Memory B cell (primary cell): ENCODE measurements around the gene CCDC39.

Experiments
- ATAC-seq: fragments of 150-1000 bp; cut with Tn5 transposase; 2 replicates; pipeline ENCODE4 v1.10.0; 2021; ENCODE audit warnings: low read depth, mild to moderate bottlenecking, moderate library complexity
- DNase-seq, 2 donors: peaks; one replicate each; pipeline ENCODE4 v3.0.0; 2022; ENCODE audit warnings: low spot score in 2 of 2
- H3K27ac Mint-ChIP-seq: one replicate; pipeline ENCODE4 v1.8.0; 2022; ENCODE audit warnings: mild to moderate bottlenecking, moderate library complexity, mixed read lengths
- H3K27me3 Mint-ChIP-seq: one replicate; pipeline ENCODE4 v1.8.0; 2022; ENCODE audit warnings: mixed read lengths
- H3K36me3 Mint-ChIP-seq: one replicate; pipeline ENCODE4 v1.8.0; 2022; ENCODE audit warnings: mild to moderate bottlenecking, mixed read lengths
- H3K4me1 Mint-ChIP-seq: one replicate; pipeline ENCODE4 v1.8.0; 2022; ENCODE audit warnings: mixed read lengths
- H3K4me3 Mint-ChIP-seq: one replicate; pipeline ENCODE4 v1.8.0; 2022; ENCODE audit warnings: mild to moderate bottlenecking, moderate library complexity, mixed read lengths
- H3K9me3 Mint-ChIP-seq: one replicate; pipeline ENCODE4 v1.8.0; 2022; ENCODE audit warnings: mixed read lengths

CCDC39 gene

DNA sequence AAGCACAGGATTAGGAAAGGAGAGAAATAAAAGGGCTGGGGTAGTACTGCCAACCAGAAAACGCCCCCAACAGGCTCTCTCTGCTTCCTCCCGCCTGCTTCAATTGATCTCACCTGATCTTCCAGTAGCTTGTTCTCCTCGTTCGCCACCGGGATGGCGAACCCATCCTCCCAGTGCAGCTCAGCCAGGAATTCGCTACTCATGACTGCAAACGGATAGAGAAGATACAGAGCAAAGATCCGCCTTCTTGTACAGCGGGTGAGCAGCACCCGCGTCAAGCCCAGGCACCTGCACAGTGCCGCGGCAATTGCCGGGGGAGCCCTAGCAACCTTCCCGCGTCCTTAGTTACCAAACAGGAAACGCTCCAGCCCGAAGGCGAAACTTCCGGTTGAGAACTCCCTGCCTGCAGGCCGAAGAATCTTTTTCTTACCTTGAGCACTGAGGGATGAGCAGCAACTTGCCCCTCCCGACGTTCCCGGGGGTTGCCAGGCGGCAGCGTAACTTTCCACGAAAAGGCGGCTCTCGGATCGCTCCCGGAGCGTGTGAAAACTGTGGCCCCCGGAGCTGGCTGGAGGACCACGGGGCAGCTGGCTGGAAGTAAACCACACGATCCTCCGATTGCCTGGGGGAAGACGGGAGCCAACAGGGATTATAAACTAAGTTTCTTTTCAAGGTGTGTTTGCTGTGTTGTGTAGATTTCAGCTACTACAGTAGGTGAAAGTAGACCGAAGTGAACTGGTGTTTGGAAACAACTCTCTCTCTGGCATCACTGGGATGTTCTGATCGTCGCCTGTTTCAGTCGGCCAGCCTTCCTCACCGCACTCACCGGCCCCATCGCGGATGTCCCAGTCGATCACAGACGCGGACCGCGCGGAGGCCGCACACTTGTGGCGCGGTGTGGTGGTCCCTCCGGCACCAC lies at the start of gene CCDC39:
CCDC39 (minus strand) TSS at position 312 of the 919 bp plus-strand sequence; CDS start at position 203, 109 bp downstream.
- ATAC-seq (peak; percentile 84), DNase-seq (peak; percentile 13 to 27)
- Mint-ChIP-seq H3K27ac (no peak within 1 kb of the TSS), H3K4me3 (peak within 1 kb of the TSS; percentile 90), H3K36me3 (no peaks in the 10 kb centered on the region), H3K4me1 (peaks cover 8% of the 10 kb centered on the region), H3K27me3 (peaks cover 15% of the 10 kb centered on the region), H3K9me3 (peaks cover 1% of the 10 kb centered on the region)

DNA sequence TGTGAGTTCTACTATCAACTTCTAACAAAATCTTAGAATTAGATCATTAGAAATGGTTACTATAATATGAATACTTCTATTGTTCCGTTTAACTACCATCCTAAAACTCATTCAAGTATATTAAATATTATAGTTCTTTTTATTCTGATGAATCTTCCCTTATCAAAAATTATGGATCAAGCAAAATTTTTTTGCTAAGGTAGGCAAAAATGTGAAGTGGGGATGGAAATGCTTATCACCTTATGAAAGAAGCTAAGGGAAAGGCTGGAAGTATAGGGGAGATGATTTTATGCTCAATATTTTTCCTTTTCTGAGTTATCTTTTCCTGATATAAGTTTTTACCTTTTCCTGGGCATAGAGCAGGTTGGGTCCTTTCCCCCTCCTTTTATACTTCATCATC lies 40.7 kb upstream of the CCDC39 start:
- DNase-seq (no peak), ATAC-seq (no peak)
- no peaks in the 10 kb centered on the region for H3K27me3 Mint-ChIP-seq
- no peaks in the 10 kb centered on the region for H3K36me3 Mint-ChIP-seq
- no peak overlapping the region for H3K4me3 Mint-ChIP-seq
- no peak overlapping the region for H3K27ac Mint-ChIP-seq
- peaks cover 2% of the 10 kb centered on the region for H3K9me3 Mint-ChIP-seq
- H3K4me1 Mint-ChIP-seq, result no peaks in the 10 kb centered on the region

DNA sequence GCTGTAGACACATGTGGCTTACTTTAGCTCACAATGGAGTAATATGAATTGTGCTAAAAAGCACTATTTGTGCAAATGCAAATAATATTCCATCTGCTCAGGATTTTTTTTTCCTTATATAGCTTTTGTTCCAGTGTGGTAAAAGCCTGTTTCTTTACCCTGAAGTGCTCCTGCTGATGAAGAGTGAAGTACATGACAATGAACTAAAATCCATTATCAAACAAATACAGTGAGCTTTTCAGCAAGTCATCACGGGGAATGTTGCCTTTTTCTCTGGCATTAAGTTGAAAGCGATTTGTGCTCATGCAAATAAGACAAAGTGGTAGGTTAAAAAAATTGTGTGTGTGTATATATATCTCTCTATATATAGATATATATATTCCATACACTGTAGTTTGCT lies 28.6 kb upstream of the CCDC39 start:
- ATAC-seq (no peak), DNase-seq (no peak)
- Mint-ChIP-seq H3K4me3 (no peak overlapping the region), H3K27ac (no peak overlapping the region), H3K27me3 (no peaks in the 10 kb centered on the region), H3K4me1 (no peaks in the 10 kb centered on the region), H3K9me3 (no peaks in the 10 kb centered on the region), H3K36me3 (no peaks in the 10 kb centered on the region)

DNA sequence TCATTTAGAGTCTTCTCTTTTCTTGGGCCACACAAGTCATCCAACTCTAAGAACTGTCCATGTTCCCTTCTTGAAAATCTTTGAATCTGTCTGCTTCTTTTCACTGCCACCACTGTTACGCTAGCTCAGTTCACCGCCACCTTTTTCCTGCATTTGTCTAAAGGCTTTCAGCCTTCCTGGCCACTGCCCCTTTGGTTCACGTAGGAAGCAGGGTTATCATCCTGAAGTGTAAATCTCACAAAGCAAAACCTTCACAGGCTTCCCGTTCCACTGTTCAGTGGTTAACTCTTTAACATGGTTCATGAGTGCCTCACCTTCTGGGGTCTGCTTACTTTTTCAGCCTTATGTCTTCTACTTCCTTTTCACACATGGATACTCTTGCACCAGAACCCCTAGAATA lies 26.3 kb upstream of the CCDC39 start:
- Mint-ChIP-seq H3K36me3 (no peaks in the 10 kb centered on the region), H3K4me1 (no peaks in the 10 kb centered on the region), H3K4me3 (no peak overlapping the region), H3K9me3 (no peaks in the 10 kb centered on the region), H3K27me3 (peaks cover 6% of the 10 kb centered on the region), H3K27ac (no peak overlapping the region)
- DNase-seq, result no peak
- ATAC-seq, result no peak

DNA sequence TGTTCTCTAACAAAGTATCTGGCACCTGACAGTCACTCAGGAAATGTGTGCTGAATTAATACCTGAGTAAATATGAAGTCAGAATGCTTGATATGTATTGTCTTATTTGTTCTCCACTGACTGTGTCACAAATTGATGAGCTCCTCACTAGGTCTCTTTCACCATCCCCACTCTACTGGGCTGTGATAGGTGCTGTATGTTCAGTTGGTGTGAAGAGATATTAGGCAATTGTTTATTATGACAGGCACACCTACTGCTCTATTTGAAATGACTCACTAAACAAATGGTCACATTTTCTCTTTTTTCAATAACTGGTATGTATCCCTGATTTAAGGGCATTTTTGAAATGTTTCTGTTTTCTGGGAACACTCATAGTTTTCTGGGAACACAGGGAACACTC lies 25.2 kb upstream of the CCDC39 start:
- DNase-seq, result no peak
- ATAC-seq, result no peak
- Mint-ChIP-seq H3K9me3 (no peaks in the 10 kb centered on the region), H3K36me3 (no peaks in the 10 kb centered on the region), H3K27ac (no peak overlapping the region), H3K27me3 (peaks cover 6% of the 10 kb centered on the region), H3K4me3 (no peak overlapping the region), H3K4me1 (no peaks in the 10 kb centered on the region)

DNA sequence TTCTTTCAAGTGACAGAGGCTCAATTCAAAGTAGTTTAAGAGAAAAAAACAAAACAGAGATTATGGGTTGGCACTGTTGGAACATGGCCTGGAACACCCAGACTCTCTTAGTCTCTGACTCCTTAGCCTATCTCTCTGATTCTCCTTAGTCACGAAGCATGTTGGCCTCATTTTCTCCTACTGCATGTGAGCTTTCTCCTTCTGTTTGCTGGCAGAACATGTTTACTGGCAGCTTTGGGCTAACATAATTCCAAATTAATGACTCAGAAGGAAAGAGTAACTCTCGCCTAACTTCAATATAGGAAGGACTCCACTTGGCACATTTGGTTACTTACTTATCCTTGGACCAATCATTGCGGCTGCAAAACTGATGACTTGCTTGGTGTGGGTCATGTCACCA lies 21.7 kb upstream of the CCDC39 start:
- Mint-ChIP-seq H3K9me3 (no peaks in the 10 kb centered on the region), H3K4me1 (no peaks in the 10 kb centered on the region), H3K4me3 (no peak overlapping the region), H3K27me3 (peaks cover 8% of the 10 kb centered on the region), H3K27ac (no peak overlapping the region), H3K36me3 (no peaks in the 10 kb centered on the region)
- DNase-seq (no peak), ATAC-seq (no peak)

DNA sequence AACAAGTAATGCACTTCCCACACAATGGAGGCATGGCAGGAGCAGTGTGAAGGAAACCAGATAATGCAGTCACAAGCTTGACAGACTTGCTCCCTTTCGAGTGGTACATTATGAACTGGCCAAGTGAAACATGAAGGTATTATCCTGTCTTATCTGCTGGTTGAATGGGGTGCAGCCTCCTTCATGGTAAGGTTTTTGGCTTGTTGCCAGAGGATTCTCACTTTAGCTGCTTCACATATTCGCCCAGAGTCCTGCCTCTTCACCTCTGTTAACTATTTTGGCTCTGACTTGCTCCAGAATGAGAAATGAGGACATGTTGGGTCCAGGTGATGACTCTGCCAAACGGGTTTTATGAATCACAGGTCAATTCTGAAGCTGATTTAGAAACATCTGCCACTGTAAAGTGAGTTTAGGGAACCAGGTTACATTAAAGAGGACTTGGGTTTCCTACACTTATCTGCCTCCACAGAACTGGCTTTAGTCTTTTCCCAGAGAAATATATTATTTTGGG lies 19.5 kb upstream of the CCDC39 start:
- H3K4me3 Mint-ChIP-seq, result no peak overlapping the region
- ATAC-seq (no peak), DNase-seq (no peak)

DNA sequence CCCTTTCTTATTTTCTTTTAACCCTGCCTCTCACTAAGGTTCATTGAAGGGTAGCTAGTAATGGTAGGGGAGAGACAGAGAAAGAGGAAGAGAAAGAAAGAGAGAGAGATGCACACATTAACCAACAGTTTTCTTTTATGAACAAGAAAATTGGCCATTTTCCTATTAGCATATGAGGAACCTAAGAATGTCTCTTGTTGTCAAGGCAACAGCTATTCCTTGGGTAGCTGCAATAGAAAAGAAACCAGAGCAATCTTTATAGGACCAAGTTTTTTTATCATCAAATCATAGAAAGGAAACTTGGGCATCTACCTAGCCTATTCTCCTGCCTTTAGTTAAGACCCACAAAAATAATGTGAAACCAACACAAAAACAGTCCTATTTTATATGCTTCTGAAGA lies 15.0 kb upstream of the CCDC39 start:
- Mint-ChIP-seq H3K4me1 (no peaks in the 10 kb centered on the region), H3K27ac (no peak overlapping the region), H3K9me3 (no peaks in the 10 kb centered on the region), H3K36me3 (no peaks in the 10 kb centered on the region), H3K27me3 (peaks cover 9% of the 10 kb centered on the region), H3K4me3 (no peak overlapping the region)
- no peak for DNase-seq
- ATAC-seq, result no peak

More for the DNA sequence above, 19.5 kb upstream of the CCDC39 start:
- Mint-ChIP-seq H3K4me1 (no peaks in the 10 kb centered on the region), H3K27me3 (peaks cover 8% of the 10 kb centered on the region), H3K36me3 (no peaks in the 10 kb centered on the region), H3K27ac (no peak overlapping the region), H3K9me3 (no peaks in the 10 kb centered on the region)

DNA sequence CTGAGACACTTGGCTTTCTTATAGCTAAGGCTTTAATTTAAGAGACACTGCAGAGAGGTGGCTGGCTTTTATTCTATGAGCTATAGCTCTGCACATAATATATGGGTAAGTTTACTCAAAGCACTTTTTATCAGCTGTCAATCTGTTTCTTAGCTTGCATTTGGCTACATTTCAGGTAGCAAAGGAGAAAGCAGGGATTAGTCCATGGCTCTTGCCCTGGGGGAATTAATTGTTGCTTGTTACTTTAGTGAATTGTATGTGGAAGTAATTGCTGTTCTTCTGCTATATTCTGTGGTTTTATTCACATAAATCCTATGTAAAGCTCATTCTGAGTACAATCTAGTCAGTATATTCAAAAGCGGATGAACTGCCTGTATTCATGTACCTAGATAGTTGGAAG lies 14.4 kb upstream of the CCDC39 start:
- H3K4me1 Mint-ChIP-seq, result no peaks in the 10 kb centered on the region
- no peak for ATAC-seq

DNA sequence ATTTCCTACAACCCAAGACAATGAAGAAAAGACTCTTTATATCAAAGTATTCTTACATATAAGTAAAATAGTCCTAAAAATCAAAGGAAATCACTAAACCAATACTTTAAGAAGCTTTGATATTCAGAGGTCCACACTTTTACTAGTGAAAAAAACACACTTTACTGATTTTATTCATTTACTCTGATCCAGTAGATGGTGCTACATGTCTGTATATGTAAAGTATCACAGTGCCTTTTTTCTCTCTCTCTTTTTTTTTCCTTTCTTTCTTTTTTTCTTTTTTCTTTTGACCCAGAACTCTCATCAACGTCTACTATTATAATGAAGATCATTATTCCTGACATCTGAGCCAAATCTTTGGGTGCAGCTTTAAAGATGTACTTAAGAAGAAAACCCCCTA lies 10.8 kb upstream of the CCDC39 start:
- Mint-ChIP-seq H3K4me1 (no peaks in the 10 kb centered on the region), H3K4me3 (no peak overlapping the region), H3K27ac (no peak overlapping the region), H3K36me3 (no peaks in the 10 kb centered on the region), H3K9me3 (no peaks in the 10 kb centered on the region), H3K27me3 (peaks cover 11% of the 10 kb centered on the region)
- no peak for ATAC-seq
- no peak for DNase-seq

More for the DNA sequence above, 14.4 kb upstream of the CCDC39 start:
- Mint-ChIP-seq H3K27ac (no peak overlapping the region), H3K9me3 (no peaks in the 10 kb centered on the region), H3K36me3 (no peaks in the 10 kb centered on the region), H3K27me3 (peaks cover 8% of the 10 kb centered on the region), H3K4me3 (no peak overlapping the region)
- no peak for DNase-seq

DNA sequence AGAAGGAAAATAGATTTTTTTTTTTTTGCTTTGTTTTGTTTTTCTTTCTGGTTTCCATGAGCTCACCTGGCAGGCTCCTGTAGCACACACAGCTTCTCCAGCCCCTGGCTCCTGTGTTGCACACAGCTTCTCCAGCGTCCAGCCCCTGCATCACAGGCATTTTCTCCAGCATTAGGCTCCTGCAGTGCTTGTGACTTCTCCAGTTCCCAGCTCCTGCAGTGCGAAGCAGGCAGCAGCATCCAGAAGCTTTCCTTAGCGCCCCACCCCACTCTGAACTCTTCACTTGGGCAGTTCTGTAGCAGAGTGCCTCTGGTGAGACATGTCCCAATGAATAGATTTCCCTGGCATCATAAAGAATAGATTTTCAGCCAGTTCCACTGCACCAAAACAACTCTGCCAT lies 5.5 kb upstream of the CCDC39 start:
- H3K27me3 Mint-ChIP-seq, result peaks cover 8% of the 10 kb centered on the region
- no peak for ATAC-seq
- DNase-seq, result no peak
- peaks cover 3% of the 10 kb centered on the region for H3K4me1 Mint-ChIP-seq
- H3K27ac Mint-ChIP-seq, result no peak overlapping the region
- H3K4me3 Mint-ChIP-seq, result no peak overlapping the region
- H3K9me3 Mint-ChIP-seq, result no peaks in the 10 kb centered on the region
- no peaks in the 10 kb centered on the region for H3K36me3 Mint-ChIP-seq

DNA sequence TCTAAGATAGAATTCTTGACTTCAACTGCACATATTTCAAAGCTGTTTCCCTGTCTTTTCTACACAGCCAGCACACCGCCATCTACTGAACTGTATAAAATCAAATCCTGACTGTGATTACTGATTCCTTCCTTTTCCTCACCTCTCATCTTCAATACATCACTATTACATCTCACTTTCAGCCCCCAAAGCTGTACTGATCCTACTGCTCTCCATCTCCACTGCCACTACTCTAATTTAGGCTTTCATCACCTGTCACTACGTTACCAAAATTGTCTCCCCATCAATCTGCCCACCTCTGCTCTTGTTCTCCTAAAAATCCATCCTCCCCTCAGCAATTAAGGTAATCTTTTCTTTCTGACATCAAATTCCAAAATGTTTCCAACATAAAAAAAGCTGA lies 4.5 kb upstream of the CCDC39 start:
- Mint-ChIP-seq H3K36me3 (no peaks in the 10 kb centered on the region), H3K4me3 (no peak overlapping the region), H3K4me1 (peaks cover 8% of the 10 kb centered on the region), H3K27ac (no peak overlapping the region), H3K27me3 (peaks cover 12% of the 10 kb centered on the region), H3K9me3 (no peaks in the 10 kb centered on the region)
- ATAC-seq (no peak), DNase-seq (no peak)

DNA sequence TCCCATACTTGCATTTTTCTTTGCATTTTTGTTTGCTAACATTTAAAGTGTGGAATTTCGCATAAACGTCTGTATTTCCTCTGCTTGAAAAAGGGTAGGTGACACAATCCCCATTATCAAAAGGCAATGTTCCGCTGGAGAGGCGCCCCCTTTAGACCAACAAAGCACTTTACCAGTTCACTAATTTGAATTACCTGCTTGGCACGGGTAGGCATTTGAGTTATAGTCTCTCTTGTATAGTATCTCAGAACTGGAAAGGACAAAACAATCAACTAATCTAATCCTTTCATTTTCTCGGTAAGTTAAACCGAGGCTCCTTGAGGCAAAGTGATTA lies 775 bp upstream of the CCDC39 start:
- H3K4me1 Mint-ChIP-seq, result peaks cover 8% of the 10 kb centered on the region
- H3K4me3 Mint-ChIP-seq, result peak overlapping the region; percentile 90
- ATAC-seq (peak; percentile 12), DNase-seq (no peak)
- H3K27me3 Mint-ChIP-seq, result peaks cover 15% of the 10 kb centered on the region
- H3K36me3 Mint-ChIP-seq, result no peaks in the 10 kb centered on the region
- no peak overlapping the region for H3K27ac Mint-ChIP-seq
- peaks cover 1% of the 10 kb centered on the region for H3K9me3 Mint-ChIP-seq

DNA sequence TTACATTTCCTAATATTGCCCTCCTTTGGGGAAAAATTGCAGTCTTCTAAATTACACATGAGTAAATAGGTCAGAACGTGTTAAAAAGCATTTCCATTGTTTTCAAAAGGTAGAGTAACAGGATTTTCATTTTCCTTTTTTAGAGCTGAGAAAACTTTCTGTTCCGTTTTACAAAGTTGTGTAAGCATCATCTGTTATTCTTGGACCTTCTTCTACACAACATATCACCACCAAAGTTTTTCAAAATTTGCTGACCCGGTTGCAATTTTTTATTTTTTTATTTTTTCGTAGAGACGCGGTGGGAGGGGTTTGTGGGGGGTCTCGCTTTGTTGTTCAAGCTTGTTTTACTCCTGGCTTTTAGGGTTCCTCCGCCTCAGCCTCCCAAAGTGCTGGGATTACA lies 1.1 kb downstream of the CCDC39 start:
- Mint-ChIP-seq H3K36me3 (no peaks in the 10 kb centered on the region), H3K27me3 (peaks cover 14% of the 10 kb centered on the region), H3K4me3 (no peak overlapping the region)

DNA sequence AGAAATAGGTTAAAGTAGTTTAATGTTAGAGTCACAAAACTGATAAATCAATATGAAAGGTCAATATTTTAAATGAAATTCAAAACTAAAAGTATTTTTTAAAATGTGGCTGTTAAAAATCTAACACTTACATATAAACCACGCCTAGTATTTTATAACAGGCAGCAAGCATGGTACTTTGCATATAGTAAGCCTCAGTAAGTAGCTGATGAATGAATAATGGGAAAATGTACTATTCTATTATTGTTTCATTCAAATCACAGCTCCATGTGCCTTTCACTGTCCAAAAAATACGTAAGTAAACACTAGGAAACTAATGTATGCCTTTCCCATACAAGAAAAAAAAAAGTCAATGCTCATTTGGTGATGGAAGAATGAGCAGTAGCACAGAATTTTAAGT lies 17.8 kb downstream of the CCDC39 start:
- no peak overlapping the region for H3K27ac Mint-ChIP-seq
- ATAC-seq (no peak), DNase-seq (no peak)
- H3K9me3 Mint-ChIP-seq, result no peaks in the 10 kb centered on the region
- no peaks in the 10 kb centered on the region for H3K4me1 Mint-ChIP-seq
- peaks cover 2% of the 10 kb centered on the region for H3K27me3 Mint-ChIP-seq
- no peak overlapping the region for H3K4me3 Mint-ChIP-seq
- H3K36me3 Mint-ChIP-seq, result no peaks in the 10 kb centered on the region

More for the DNA sequence above, 1.1 kb downstream of the CCDC39 start:
- Mint-ChIP-seq H3K9me3 (peaks cover 1% of the 10 kb centered on the region), H3K4me1 (peaks cover 8% of the 10 kb centered on the region), H3K27ac (no peak overlapping the region)
- no peak for ATAC-seq
- DNase-seq, result no peak
